ENCODE results near the gene SRSF12.

The SRSF12 gene

GRCh38 chr6:89117211-89118108, at the start of gene SRSF12:
Gene SRSF12 (minus strand): TSS chr6:89118071. CDS start chr6:89117887, 184 bp downstream.
- DNase-seq (ENCODE audit: low read depth, low spot score): no peak

DNA sequence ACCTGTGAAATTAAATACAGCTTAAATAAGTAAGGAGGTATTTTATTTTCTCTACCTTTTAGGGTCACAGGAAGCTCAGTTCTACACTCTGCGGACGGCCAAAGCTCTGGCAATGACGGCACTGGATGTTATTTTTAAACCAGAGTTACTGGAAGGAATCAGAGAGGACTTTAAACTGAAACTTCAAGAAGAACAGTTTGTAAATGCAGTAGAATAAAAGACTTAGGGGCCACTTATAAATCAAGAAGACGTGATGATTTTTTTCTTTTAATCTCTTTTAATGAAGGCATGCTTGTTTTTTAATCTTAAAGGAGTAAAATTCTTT, 44.1 kb upstream of the SRSF12 start:
- DNase-seq (ENCODE audit: low read depth, low spot score): no peak

- no peak for DNase-seq (ENCODE audit: low read depth, low spot score)
Observed at GRCh38 chr6:89161326-89162046, 43.6 kb upstream of the SRSF12 start.

- no peak for DNase-seq (ENCODE audit: low read depth, low spot score)
Observed at GRCh38 chr6:89160331-89161092, 42.6 kb upstream of the SRSF12 start.

DNA sequence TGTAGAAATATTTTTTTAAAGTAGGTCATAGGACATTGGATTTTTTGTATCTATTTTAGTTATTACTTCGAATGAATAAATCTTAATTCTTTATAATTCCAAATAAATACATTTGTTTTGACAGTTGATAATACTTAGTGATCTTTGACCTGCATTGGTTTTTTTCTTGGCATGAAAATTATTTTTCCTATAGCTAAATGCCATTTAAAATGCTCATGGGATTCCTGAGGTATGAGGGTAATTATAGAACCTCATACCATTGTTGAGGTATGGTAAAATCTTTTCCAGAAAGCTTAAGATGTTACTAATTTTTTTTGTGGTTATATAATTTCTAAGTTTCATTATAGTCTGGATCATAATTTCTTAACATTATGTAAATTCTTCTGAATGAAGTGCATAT, 36.3 kb upstream of the SRSF12 start:
- no peak for DNase-seq (ENCODE audit: low read depth, low spot score)

DNA sequence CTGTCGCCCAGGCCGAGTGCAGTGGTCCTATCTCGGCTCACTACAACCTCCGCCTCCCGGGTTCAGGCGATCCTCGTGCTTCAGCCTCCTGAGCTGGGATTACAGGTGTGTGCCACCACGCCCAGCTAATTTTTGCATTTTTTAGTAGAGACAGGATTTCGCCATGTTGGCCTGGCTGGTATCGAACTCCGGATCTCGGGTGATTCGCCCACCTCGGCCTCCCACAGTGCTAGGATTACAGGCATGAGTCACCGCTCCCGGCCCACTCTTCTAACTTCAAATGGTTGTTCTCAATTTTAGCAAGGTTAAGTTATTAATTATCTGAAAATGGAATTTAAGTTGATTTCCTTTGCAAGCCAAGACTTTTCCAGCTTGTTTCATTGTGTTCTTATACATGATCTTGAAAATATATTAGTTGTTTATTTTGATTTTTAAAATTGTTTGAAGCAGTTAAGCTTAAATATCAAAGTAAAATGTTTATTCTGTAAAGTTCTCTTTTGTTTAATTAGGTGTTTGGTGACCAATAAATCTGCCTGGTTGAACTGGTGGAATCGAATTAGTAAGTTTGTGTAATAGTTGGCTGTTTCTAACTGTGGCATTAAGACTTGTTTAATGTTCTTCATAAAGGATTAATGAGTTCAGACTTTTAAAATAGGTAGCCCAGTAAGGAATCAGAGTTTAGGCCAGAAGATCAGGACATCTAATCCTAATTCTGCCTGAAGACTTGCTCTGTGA, 30.3 kb upstream of the SRSF12 start:
- DNase-seq (ENCODE audit: low read depth, low spot score): no peak

DNA sequence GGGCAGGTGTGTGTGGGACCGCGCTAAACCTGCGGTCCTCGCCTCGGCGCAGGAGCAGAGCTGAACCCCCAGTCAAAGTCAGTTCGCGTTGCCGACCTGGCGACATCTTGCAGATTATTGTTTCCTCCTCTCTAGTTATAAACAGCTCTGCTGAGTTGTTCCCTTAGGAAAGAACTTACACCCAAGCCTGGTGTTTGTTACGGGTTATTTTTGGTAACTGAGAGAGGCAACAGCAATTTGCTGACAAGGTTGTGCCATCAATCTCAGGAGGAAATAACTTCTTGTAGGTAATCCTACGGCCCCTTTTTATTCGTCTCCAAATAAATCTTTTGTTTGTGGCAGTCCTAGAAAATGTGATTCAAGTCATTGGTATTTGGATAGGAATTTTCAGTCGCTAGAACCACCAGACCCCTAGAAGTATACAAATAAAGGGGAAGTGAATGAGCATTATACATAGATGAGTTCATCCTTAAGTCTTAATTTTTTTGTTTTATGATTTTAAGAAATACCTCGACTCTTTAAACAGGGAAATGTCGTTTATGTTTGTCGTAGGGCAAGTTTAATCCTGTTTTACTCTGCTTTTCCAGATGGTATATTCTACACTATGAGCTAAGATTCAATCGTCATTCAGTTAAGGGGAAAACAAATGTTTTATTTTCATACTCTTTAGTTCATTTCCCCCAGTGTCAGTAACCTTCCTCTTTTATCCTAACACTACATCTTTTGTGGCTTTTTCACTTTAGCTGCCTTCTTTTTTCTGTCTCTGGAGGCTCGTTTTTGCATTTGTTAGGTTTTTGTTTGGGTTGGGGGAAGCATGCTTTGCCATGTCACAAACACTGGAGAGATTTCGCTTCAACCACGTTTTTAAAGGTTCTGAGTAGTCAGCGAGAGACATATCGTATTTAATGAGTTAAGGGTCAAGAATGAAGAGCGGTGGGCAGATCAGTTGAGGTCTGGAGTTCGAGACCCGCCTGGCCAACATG, 29.1 kb upstream of the SRSF12 start:
- no peak for DNase-seq (ENCODE audit: low read depth, low spot score)

GRCh38 chr6:89145956-89146717, 28.3 kb upstream of the SRSF12 start, which contains the start of gene PM20D2:
Gene PM20D2 (plus strand): TSS chr6:89146055. CDS start chr6:89146145, 90 bp downstream.
- DNase-seq (ENCODE audit: low read depth, low spot score): no peak

- no peak for DNase-seq (ENCODE audit: low read depth, low spot score)
Observed at GRCh38 chr6:89145091-89145955, 27.5 kb upstream of the SRSF12 start.

DNA sequence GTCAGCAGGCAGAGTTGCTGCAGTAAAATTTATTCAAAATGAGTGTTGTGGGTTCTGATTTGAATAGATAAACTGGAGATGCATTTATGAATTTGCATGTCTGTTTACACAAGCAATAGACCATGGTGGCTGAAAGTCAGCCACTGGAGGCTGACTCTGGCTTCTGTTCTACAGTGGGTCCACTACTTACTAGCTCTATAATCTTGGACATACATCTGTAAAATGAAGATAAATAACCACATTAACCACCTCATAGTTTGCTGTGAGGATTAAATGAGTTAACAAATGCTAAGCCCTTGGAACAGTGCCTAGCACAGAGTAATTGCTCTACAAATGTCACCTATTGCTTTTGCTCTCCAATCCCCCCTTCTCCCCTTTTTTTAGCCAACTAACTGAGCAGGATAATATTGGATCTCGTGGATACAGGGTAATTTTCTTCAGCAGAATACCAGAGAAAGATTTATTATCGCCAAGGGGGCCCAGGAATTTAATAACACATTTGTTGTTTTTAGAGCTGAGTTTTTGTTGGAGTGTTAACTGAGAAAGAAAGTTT, 26.6 kb upstream of the SRSF12 start:
- no peak for DNase-seq (ENCODE audit: low read depth, low spot score)

- no peak for DNase-seq (ENCODE audit: low read depth, low spot score)
Observed at GRCh38 chr6:89140347-89141156, 22.7 kb upstream of the SRSF12 start.

DNA sequence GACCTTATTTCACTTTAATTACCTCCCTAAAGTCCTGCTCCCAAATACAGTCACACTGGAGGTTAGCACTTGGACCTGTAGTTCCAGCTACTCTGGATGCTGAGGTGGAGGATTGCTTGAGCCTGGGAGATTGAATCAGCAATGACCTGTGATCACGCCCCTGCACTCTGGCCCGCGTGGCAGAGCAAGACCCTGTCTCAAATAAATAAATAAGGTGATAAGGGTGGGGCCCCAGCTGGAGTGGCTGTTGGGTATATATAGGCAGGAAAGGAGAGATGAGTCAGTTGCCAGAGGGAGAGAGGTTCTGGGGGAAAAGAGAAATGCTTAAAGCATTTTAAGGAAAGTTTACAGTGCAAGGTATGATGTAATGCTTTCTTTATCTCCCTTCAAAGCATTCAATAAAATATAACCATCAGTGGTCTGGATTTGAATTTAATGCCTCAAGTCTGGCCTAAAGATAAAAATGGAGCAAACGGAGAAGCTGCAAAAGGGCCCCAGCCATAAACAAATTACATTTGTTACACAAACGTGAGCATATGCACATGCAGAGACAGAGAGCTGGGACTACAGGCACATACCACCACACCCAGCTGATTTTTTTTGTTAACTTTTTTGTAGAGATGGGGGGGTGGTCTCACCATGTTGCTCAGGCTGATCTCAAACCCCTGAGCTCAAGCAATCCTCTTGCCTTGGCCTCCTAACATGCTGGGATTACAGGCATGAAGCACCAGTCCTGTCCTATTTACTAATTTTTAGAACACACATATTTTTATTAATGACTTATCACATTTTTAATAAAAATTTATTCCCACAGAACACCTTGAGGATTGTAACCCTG, 21.9 kb upstream of the SRSF12 start:
- DNase-seq (ENCODE audit: low read depth, low spot score): no peak

DNA sequence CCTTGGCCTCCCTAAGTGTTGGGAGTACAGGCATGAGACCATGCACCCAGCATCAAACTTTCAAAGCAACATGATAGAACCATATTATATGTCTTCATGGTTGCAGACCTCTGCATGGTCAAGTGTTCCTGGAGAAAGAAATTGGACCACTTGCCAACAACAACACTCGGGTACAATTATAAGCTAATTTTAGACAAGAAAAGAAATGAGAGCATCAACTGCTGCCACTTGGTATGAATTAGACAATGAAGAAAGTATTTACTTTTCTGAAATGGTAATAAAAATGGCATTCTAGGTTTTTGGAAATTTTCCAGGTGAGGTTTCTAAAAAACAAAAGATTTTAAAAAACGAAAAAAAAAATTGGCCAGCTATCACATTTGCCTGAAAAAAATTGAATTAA, 20.3 kb upstream of the SRSF12 start:
- no peak for DNase-seq (ENCODE audit: low read depth, low spot score)

- no peak for DNase-seq (ENCODE audit: low read depth, low spot score)
Observed at GRCh38 chr6:89134723-89135122, 16.9 kb upstream of the SRSF12 start.

GRCh38 chr6:89133981-89134380, 16.1 kb upstream of the SRSF12 start:
- DNase-seq (ENCODE audit: low read depth, low spot score): no peak

- DNase-seq (ENCODE audit: low read depth, low spot score): no peak
Observed at GRCh38 chr6:89132057-89132456, 14.2 kb upstream of the SRSF12 start.
